Stimulated activated CD8-positive, alpha-beta memory T cell treated with anti-CD3 and anti-CD28 coated beads, Interleukin-7, amount 100 ng/mL, for 1 hour (primary cell): ENCODE measurements around the gene CARD8.
"Not testable (repeated sequence)": the region's sequence is repeated elsewhere in the genome, so short reads cannot be mapped to it uniquely, and the experiment has no call there.

Source experiments
- DNase-seq, 2 donors: peaks; one replicate each; pipeline ENCODE4 v3.0.0-alpha.2; 2020; ENCODE audit warnings: low read depth in 2 of 2

The CARD8 gene, protein sequence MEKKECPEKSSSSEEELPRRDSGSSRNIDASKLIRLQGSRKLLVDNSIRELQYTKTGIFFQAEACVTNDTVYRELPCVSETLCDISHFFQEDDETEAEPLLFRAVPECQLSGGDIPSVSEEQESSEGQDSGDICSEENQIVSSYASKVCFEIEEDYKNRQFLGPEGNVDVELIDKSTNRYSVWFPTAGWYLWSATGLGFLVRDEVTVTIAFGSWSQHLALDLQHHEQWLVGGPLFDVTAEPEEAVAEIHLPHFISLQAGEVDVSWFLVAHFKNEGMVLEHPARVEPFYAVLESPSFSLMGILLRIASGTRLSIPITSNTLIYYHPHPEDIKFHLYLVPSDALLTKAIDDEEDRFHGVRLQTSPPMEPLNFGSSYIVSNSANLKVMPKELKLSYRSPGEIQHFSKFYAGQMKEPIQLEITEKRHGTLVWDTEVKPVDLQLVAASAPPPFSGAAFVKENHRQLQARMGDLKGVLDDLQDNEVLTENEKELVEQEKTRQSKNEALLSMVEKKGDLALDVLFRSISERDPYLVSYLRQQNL

DNA sequence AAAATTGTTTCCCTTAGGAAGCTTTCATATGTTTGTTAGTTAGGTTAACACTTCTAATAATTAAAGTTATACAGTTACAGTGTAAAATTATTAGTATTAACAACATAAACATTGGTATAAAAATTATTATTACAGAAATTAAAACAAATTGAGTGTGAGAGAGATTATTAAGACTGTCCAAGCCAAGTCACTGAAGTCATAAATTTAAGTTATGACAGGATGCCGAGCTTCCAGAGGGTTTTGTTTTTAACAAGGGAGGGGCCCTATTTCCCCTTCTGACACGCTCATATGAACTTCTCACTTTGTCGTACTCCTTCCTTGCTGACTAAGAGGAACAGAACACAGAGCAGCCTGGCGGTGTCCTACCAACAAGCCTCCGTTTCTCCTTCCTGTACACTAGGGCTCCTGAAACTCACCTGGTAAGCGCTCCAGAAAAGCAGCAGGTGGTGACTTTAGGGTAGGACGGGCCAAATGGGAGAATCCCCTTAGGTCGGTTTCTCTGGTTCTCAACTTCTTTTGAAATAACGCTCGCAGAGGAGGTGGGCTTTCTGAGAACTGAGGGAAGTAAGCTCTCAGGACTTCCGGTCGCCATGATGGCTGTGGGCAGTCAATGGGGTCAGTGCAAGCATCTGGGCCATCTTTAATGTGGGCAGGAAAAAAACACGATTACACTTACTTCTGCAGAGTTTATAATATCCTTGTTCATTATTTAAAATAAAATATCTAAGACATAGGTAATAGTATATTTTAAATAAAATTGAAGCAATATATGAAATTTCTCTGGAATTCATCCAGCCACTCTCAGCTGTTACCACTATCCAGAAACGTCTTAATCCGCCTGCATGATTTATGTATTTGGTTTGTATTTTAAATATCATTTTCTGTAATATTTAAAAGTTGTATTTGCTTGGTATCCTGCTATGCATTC, at the start of gene CARD8:
CARD8 (minus strand) TSS at position 537 of the 928 bp plus-strand sequence. CDS start 14,892 bp downstream, outside the sequence.
- peak; percentile 42 to 56 for DNase-seq

GRCh38 chr19:48303866-48304265, 48.2 kb upstream of the CARD8 start:
- no peak for DNase-seq

DNA sequence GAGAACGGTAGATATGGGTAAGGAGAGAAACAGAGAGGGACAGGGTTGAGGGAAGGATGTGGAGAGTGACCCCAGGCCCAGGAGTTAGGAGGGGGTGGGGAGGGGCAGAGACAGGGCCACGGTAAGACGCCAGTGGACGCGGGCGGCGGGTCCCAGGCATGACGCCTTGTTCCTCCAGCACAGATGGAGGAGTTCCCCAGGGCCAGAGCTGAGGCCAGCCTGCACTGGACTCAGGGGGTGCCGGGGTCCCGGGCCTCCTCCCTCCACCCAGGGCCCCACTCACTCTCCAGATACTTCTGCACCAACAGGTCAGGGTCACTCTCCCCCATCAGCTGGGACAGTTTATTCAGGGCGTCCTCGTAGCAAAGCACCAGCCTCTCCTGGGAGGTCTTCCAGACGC, 47.7 kb upstream of the CARD8 start:
- no peak for DNase-seq

DNA sequence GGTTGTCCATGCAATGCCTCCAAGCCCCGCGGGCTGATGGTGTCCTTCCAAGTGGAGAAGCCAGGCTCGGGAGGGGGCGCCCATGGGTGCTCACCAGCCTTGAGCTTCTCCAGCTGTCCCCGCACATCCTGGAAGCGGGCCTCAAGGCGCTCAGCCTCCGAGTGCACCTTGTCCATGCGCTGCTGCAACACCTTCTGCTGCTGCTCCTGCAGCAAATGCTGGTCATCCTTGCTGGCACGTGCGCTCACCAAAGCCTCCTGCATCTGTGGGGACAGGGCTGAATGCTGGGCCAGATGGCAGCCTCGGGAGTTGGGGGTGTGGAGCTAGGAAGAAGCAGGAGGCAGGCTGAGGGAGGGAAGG, 46.9 kb upstream of the CARD8 start:
- DNase-seq, result no peak

DNA sequence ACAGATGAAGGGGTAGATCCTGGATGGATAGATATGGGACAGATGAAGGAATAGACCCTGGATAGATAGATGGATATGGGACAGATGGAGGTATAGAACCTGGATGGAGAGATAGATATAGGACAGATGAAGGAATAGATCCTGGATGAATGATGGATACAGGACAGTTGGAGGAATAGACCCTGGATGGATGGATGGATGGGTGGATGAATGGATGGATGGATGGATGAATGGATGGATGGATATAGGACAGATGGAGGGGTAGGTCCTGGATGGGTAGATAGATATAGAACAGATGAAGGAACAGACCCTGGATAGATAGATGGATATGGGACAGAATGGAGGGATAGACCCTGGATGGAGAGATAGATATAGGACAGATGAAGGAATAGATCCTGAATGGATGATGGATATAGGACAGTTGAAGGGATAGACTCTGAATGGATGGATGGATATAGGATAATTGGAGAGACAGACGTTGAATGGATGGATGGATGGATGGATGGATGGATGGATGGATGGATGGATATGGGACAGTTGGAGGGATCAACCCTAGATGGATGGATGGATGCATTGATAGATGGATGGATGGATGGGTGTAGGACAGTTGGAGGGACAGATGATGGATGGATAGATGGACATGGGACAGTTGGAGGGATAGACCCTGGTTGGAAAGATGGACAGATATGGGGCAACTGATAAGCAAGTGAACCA, 46.3 kb upstream of the CARD8 start:
- no peak for DNase-seq

GRCh38 chr19:48297975-48298374, 42.3 kb upstream of the CARD8 start:
- no peak for DNase-seq

DNA sequence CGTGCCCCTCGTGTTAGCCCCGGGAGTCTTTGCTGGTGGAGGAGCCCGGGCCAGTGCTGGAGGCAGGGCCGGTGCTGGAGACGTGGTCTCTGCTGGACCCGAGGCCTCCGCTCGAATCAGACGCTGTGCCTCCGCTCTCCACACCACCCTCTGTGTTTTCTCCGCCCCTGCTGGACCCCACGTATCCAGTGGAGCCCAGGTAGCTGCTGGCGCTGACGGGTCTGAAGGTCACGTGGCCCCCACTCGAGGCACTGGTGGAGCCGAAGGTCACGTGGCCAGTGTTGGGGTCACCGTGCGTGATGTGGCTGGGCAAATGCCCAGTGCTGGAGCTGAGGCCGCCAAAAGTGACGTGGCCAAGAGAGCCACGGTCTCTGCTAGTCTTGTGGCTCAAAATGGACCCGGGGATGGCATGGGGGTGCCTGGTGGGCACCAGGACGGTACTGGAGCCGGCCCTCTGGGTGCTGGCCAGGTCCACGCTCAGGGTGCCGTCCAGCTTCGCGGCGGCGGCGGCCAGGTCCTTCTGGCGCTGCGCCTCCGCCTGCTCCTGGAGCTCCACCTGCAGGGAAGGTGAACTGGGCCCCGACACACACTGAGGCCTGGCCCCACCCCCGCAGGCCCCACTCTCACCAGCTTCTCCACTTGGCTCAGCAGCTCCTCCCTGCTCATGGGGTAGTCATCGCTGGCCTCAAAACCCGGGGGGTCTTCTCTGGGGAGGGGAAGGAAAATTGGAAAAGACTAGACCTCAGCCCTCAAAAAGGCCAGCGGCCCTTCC, 41.4 kb upstream of the CARD8 start:
- no peak for DNase-seq

- no peak for DNase-seq
Observed at GRCh38 chr19:48295458-48295857, 39.7 kb upstream of the CARD8 start.

GRCh38 chr19:48292798-48293197, 37.1 kb upstream of the CARD8 start:
- DNase-seq, result no peak

DNA sequence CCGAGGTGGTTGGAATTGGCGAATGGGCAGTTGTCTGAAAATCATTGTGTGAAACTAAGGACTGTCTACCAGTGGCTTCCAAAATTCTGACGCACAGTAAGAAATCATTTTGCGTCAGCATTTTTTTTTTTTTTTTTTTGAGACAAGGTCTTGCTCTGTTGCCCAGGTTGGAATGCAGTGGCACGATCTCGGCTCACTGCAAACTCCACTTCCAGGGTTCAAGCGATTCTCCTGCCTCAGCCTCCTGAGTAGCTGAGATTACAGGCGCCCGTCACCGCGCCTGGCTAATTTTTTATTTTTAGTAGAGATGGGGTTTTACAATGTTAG, 35.7 kb upstream of the CARD8 start:
- DNase-seq, result not testable (repeated sequence)

DNA sequence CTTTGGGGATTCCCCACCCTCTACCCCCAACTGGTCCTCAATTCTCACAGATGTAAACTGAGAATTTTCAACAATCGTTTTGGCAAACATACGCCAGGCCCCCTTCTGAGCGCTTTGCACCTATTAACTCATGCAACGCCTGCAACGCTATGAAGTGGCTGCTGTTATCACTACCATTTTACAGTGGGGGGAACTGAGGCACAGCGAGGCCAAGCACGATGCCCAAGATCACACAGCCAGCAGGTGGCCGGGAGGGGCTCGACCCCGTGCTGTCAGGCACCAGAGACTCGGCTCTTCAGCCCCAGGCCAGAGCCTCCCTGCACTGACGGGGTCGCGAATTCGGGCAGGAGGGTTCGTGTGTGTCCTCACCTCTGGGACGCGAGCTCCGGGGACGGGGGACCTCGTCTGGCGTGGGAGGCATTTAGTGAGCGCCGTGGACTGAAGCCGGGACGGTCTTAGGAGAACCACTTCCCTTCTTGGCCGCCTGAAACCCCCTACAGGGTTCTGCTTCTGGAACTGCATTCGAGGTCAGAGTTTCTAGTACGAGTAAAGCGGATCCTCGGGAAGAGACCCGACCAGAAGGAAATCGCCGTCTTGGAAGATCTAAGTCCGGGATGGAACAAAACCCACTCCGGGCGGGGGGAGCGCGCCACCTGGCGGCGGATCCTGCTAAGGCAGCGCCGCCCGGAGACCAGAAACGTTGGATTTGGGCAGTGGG, 35.2 kb upstream of the CARD8 start:
- peak; percentile 30 to 46 for DNase-seq

GRCh38 chr19:48290401-48290770, 34.7 kb upstream of the CARD8 start:
- no peak for DNase-seq

DNA sequence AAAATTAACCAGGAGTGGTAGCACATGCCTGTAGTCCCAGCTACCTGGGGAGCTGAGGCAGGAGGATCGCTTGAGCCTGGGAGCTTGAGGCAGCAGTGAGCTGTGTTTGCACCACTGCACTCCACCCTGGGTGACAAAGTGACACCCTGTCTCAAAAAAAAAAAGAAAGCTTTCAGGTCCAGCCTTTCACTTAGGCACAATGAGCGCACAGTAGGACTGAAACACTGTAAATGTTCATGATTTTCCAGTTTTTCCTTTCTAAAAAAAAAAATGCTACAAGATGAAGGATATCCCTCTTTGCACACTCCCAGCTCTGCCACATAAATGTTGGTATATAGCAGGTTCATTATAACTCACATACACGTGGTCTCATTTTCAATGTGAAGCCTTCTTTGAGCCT, 32.0 kb upstream of the CARD8 start:
- DNase-seq, result no peak

DNA sequence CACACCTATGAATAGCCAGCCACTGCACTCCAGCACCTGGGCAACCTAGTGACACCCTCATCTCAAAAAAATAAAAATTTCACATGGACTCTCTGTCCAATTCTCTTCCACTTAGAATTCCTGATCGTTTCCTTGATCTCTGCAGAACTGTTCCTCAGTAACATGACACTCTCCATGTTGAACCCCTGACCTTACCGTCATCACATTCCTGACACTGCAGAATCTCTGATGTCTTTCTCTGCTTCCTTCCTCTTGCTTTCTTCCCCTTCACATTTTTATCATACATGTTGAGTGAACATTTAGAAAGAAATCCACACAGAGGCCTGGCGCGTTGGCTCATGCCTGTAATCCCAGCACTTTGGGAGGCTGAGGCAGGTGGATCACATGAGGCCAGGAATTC, 29.2 kb upstream of the CARD8 start:
- no peak for DNase-seq

DNA sequence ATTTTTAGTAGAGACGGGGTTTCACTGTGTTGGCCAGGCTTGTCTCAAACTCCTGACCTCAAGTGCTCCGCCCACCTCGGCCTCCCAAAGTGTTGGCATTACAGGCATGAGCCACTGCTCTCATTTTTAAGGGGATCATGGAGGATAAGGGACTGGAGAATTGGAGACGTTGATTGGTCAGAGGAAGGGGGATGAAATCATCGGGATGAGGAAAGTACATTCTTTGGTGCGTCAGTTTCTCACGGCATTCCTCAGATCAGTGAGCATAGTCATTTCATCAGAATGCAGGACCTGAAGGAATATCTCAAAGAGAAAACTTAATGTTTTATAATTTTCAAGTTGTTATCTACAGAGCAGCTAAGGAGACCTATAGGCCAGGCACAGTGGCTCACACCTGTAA, 28.2 kb upstream of the CARD8 start:
- no peak for DNase-seq

GRCh38 chr19:48279747-48280146, 24.0 kb upstream of the CARD8 start:
- no peak for DNase-seq

DNA sequence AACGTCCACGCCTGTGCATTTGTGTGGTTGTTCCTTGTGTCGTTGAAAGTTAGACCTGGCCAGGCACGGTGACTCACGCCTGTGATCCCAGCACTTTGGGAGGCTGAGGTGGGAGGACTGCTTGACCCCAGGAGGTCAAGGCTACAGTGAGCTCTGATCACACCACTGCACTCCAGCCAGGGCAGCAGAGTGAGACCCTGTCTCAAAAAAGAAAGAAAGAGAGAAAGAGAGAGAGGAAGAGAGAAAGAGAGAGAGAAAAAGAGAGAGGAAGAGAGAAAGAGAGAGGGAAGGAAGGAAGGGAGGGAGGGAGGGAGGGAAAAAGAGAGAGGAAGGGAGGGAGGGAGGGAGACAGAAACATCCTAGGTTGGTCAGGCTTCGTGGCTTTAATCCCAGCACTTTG, 19.2 kb upstream of the CARD8 start:
- no peak for DNase-seq

DNA sequence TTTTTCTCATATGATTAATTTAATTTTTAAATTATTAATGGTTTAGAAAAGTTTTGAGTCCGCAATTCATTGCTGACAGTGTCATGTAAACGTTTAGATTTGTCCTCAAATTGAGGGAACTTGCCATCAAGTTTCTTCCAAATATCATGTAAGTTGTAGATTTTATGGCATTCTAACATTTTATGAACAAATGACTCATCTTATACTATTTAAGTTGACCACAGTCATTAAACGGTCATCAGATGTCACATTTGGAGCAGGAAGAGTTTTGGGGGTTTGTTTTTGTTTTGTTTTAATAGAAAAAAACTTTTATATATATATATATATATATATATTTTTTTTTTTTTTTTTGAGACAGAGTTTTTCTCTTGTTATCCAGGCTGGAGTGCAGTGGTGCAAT, 18.5 kb upstream of the CARD8 start:
- DNase-seq, result no peak

- no peak for DNase-seq
Observed at GRCh38 chr19:48271531-48272151, 15.9 kb upstream of the CARD8 start.

DNA sequence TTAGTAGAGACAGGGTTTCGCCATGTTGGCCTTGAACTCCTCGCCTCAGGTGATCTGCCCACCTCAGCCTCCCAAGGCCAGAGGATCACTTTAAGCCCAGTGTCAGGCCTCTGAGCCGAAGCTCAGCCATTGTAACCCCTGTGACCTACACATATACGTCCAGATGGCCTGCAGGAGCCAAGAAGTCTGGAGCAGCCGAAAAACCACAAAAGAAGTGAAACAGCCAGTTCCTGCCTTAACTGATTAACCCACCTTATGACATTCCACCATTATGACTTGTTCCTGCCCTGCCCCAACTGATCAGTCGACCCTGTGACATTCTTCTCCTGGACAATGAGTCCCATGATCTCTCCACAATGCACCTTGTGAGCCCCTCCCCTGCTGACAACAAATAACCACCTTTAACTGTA, 13.9 kb upstream of the CARD8 start:
- not testable (repeated sequence) for DNase-seq
